Keratinocyte (primary cell): ENCODE measurements around the gene GNB1. TPM values are rescaled to one million over a fixed set of nuclear protein-coding genes. Genes with fewer than 3 reads are reported as not detected.

Source experiments
- DNase-seq: peaks from one replicate; pipeline ENCODE4 v3.0.0-alpha.2; 2011; ENCODE audit warnings: low read depth, missing footprints, low spot score
- FAIRE-seq: peaks from 2 replicates; lab custom pipeline; 2011; peaks lifted over from hg19 to GRCh38; lab: Jason Lieb, UNC
- H2AFZ ChIP-seq: 2 replicates; pipeline ENCODE4 v1.6.0; 2012; ENCODE audit warnings: low read length, control low read depth, inconsistent platforms; ENCODE audit not compliant: control insufficient read depth
- H3K27ac ChIP-seq: 2 replicates; pipeline ENCODE4 v1.5.1; 2011; ENCODE audit warnings: low read length; ENCODE audit not compliant: control insufficient read depth, insufficient read depth
- H3K27me3 ChIP-seq: 3 replicates; pipeline ENCODE4 v1.6.0; 2011; ENCODE audit warnings: low read length; ENCODE audit not compliant: control insufficient read depth, insufficient read depth; ENCODE audit errors: extremely low read depth
- H3K36me3 ChIP-seq, 2 experiments: 2 replicates in 1 of 2; 3 replicates in 1 of 2; pipeline ENCODE4 v1.5.1; 2011; ENCODE audit warnings: low read length in 2 of 2, mild to moderate bottlenecking in 1 of 2; ENCODE audit not compliant: control insufficient read depth in 2 of 2, insufficient read depth in 2 of 2; ENCODE audit errors: extremely low read depth in 1 of 2
- H3K4me1 ChIP-seq: 3 replicates; pipeline ENCODE4 v1.5.1; 2011; ENCODE audit warnings: low read length; ENCODE audit not compliant: control insufficient read depth, insufficient read depth; ENCODE audit errors: extremely low read depth
- H3K4me2 ChIP-seq: 3 replicates; pipeline ENCODE4 v1.6.0; 2011; ENCODE audit warnings: low read depth, low read length; ENCODE audit not compliant: control insufficient read depth, insufficient read depth; ENCODE audit errors: extremely low read depth
- H3K4me3 ChIP-seq, 3 experiments: fragments of 200-600 bp in 1 of 3; sonication (generic) in 1 of 3; 2 replicates in 2 of 3; 3 replicates in 1 of 3; pipeline ENCODE4 v1.5.1; 2011 to 2016; ENCODE audit warnings: low read length in 3 of 3, mild to moderate bottlenecking in 3 of 3, control low read depth in 2 of 3, inconsistent platforms in 1 of 3, low read depth in 1 of 3, mixed read lengths in 1 of 3, mixed run types in 1 of 3, moderate library complexity in 1 of 3; ENCODE audit not compliant: control insufficient read depth in 2 of 3, insufficient read depth in 2 of 3; ENCODE audit errors: extremely low read depth in 1 of 3
- H3K79me2 ChIP-seq: 2 replicates; pipeline ENCODE4 v1.6.0; 2012; ENCODE audit warnings: low read length; ENCODE audit not compliant: control insufficient read depth, insufficient read depth
- H3K9ac ChIP-seq: 3 replicates; pipeline ENCODE4 v1.6.0; 2011; ENCODE audit warnings: low read length; ENCODE audit not compliant: control insufficient read depth, insufficient read depth; ENCODE audit errors: extremely low read depth
- H3K9me1 ChIP-seq: 3 replicates; pipeline ENCODE4 v1.6.0; 2011; ENCODE audit warnings: low read length; ENCODE audit not compliant: control insufficient read depth, insufficient read depth; ENCODE audit errors: extremely low read depth
- H3K9me3 ChIP-seq: 2 replicates; pipeline ENCODE4 v1.5.1; 2012; ENCODE audit warnings: low read depth, low read length; ENCODE audit not compliant: control insufficient read depth
- H4K20me1 ChIP-seq: 3 replicates; pipeline ENCODE4 v1.6.0; 2011; ENCODE audit warnings: low read length; ENCODE audit not compliant: control insufficient read depth, insufficient read depth; ENCODE audit errors: extremely low read depth
- EZH2 ChIP-seq: IDR thresholded peaks from one replicate; pipeline ENCODE4 v1.6.1; 2012; ENCODE audit warnings: inconsistent platforms, mild to moderate bottlenecking, low read length, moderate library complexity
- dilution Hi-C: fragments of 300-500 bp; cut with MboI; formaldehyde crosslinking; loops from one replicate; pipeline ENCODE4 v1.7.0; 2020; ENCODE audit warnings: low sequenced_read_pairs; ENCODE audit not compliant: extremely low pct_ligation_motif_present
- polyA plus RNA-seq, 5 experiments: library from polyadenylated mRNA; depleted of rRNA in 3 of 5; stranded (reverse) in 3 of 5; stranded (forward) in 1 of 5; unstranded in 1 of 5; fragments of >200 nt; gene quantifications; 1 replicate in 1 of 5; 2 replicates in 3 of 5; 3 replicates in 1 of 5; pipeline versions ENCODE4 v1.2.1 to v1.2.3, GENCODE V29; 2011 to 2012; ENCODE audit warnings: missing spikeins in 2 of 5, low read depth in 1 of 5, low replicate concordance in 1 of 5
- TF ChIP-seq, protein P1 (sequence below), 3 experiments: IDR thresholded peaks in 1 of 3; conservative IDR thresholded peaks in 1 of 3; optimal IDR thresholded peaks in 1 of 3; 2 replicates in 2 of 3; 3 replicates in 1 of 3; pipeline versions ENCODE3 to v1.5.1; 2011; ENCODE audit warnings: low read length in 3 of 3, mild to moderate bottlenecking in 3 of 3, moderate library complexity in 2 of 3, control low read depth in 1 of 3, inconsistent platforms in 1 of 3; ENCODE audit not compliant: insufficient read depth in 2 of 3; ENCODE audit errors: extremely low read depth in 1 of 3

GNB1 gene
- polyA plus RNA-seq, 1 donor (not counting 4 experiments of a cell fraction or from before 2014, with no cell fraction given) = 364 TPM

DNA sequence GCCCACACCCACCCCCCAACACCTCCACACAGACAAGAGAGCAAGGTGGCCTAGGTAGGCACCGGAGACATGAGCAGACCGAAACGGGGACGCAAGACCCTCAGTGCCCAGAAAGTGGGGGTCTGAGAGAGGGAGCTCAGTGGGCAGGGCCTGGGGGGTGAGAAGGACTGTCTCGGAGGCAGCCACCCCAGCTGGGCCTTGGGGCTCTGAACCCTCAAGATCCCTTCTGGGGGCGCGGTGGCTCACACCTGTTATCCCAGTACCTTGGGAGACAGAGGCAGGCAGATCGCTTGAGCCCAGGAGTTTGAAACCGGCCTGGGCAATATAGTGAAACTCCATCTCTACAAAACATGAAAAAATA, 9.1 kb upstream of the GNB1 start:
- TF ChIP-seq EZH2 = no peak
- TF ChIP-seq, protein P1, sequence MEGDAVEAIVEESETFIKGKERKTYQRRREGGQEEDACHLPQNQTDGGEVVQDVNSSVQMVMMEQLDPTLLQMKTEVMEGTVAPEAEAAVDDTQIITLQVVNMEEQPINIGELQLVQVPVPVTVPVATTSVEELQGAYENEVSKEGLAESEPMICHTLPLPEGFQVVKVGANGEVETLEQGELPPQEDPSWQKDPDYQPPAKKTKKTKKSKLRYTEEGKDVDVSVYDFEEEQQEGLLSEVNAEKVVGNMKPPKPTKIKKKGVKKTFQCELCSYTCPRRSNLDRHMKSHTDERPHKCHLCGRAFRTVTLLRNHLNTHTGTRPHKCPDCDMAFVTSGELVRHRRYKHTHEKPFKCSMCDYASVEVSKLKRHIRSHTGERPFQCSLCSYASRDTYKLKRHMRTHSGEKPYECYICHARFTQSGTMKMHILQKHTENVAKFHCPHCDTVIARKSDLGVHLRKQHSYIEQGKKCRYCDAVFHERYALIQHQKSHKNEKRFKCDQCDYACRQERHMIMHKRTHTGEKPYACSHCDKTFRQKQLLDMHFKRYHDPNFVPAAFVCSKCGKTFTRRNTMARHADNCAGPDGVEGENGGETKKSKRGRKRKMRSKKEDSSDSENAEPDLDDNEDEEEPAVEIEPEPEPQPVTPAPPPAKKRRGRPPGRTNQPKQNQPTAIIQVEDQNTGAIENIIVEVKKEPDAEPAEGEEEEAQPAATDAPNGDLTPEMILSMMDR (optimal IDR thresholded peaks at IDR 0.05 in 1 of 3, IDR thresholded peaks at IDR 0.05 in 1 of 3, conservative IDR thresholded peaks at IDR 0.05 in 1 of 3; ENCODE audit: extremely low read depth in 1 of 3, insufficient read depth in 2 of 3, low read length in 3 of 3) = no peak
- peaks cover 7% of the 10 kb centered on the region for H3K27me3 ChIP-seq
- H3K4me3 ChIP-seq = no peak overlapping the region
- H3K9me3 ChIP-seq = no peaks in the 10 kb centered on the region
- H3K4me2 ChIP-seq = no peak overlapping the region
- dilution Hi-C loops = no loop called here
- H3K4me1 ChIP-seq = peaks cover 3% of the 10 kb centered on the region
- no peak for DNase-seq
- no peak overlapping the region for H3K9ac ChIP-seq
- no peak overlapping the region for H3K27ac ChIP-seq
- no peak overlapping the region for H2AFZ ChIP-seq
- H3K9me1 ChIP-seq = no peaks in the 10 kb centered on the region
- FAIRE-seq = no peak
- H4K20me1 ChIP-seq = no peaks in the 10 kb centered on the region
- no peaks in the 10 kb centered on the region for H3K79me2 ChIP-seq
- no peaks in the 10 kb centered on the region for H3K36me3 ChIP-seq

DNA sequence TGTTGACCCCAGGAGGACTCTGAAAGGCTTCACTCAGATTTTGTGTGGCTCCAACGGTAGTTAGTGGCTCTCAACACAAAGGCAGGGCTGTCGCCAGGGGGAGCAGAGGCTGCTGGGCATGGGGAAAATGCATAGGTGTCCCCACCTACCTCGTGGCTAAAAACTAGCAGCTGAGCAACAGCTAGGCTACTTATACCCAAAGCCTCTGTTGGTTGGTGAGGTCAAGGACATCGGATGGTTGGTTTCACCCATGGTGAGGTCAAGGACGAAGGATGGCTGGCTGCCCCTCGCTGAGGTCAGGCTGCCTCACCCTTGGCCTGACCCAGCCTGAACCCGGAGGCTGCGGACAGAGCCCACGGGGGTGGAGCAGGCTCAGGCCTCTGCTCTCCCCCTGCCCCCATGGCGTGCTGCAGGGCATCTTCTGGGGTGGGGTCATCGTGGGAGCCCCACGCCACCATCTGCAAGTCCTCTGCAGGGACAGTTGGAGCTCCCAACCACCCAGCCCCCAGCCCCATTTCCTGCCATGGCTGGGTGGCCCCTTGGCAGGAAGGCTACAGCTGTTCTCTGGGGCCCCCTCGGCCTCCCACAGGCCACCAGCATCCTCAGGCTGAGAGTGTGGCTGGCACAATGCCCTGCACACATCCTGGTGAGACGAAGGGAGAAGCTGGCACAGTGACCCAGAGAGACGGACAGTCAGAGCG, 8.5 kb upstream of the GNB1 start:
- H3K4me3 ChIP-seq = no peak overlapping the region
- H3K27me3 ChIP-seq = peaks cover 12% of the 10 kb centered on the region
- H3K79me2 ChIP-seq = no peaks in the 10 kb centered on the region
- H2AFZ ChIP-seq = no peak overlapping the region
- H3K36me3 ChIP-seq = no peaks in the 10 kb centered on the region
- no peaks in the 10 kb centered on the region for H3K9me1 ChIP-seq
- H3K4me1 ChIP-seq = peaks cover 8% of the 10 kb centered on the region
- FAIRE-seq = no peak
- no peak for DNase-seq
- H4K20me1 ChIP-seq = no peaks in the 10 kb centered on the region
- H3K9ac ChIP-seq = no peak overlapping the region
- H3K9me3 ChIP-seq = no peaks in the 10 kb centered on the region
- dilution Hi-C loops = no loop called here
- TF ChIP-seq, protein P1 (optimal IDR thresholded peaks at IDR 0.05 in 1 of 3, IDR thresholded peaks at IDR 0.05 in 1 of 3, conservative IDR thresholded peaks at IDR 0.05 in 1 of 3; ENCODE audit: extremely low read depth in 1 of 3, insufficient read depth in 2 of 3, low read length in 3 of 3) = no peak
- no peak for TF ChIP-seq EZH2
- H3K27ac ChIP-seq = no peak overlapping the region
- H3K4me2 ChIP-seq = no peak overlapping the region
